ENCODE results near the gene LRRTM3. TPM values are rescaled to one million over a fixed set of nuclear protein-coding genes. Genes with fewer than 3 reads are reported as not detected.

LRRTM3 gene
- total RNA-seq, 2 experiments from 2014 or later: not detected

GRCh38 chr10:66951896-66952295 lies 26.1 kb downstream of the LRRTM3 start:
- CTCF ChIA-PET: no interaction called here
- H3K4me1 ChIP-seq (ENCODE audit: insufficient read depth, low read length): no peaks in the 10 kb centered on the region
- no peaks in the 10 kb centered on the region for H3K9me3 ChIP-seq (ENCODE audit: control insufficient read depth in 1 of 2, insufficient read depth in 1 of 2, low read length in 2 of 2)
- POLR2A ChIA-PET: no interaction called here
- Mint-ChIP-seq H3K27me3 (peaks cover 8% of the 10 kb centered on the region), H3K4me1 (ENCODE audit: low read depth) (no peaks in the 10 kb centered on the region), H3K4me3 (no peak overlapping the region), H3K9me3 (peaks cover 2% of the 10 kb centered on the region), H3K27ac (no peak overlapping the region), H3K36me3 (ENCODE audit: low read depth) (no peaks in the 10 kb centered on the region)
- no peaks in the 10 kb centered on the region for H3K36me3 ChIP-seq (ENCODE audit: insufficient read depth, low read length)
- H3K27ac ChIP-seq (ENCODE audit: low read depth in 1 of 2, low read length in 2 of 2): no peak overlapping the region
- intact Hi-C loops (cut with DNase I, micrococcal nuclease): no loop called here
- no peaks in the 10 kb centered on the region for H3K27me3 ChIP-seq (ENCODE audit: control insufficient read depth in 1 of 2, insufficient read depth in 2 of 2, low read length in 2 of 2)
- no peak for ATAC-seq (ENCODE audit: poor library complexity)
- H3K4me3 ChIP-seq (ENCODE audit: low read length): no peak overlapping the region
- DNase-seq: no peak
- TF ChIP-seq CTCF (IDR thresholded peaks at IDR 0.05): no peak

- CTCF ChIA-PET: no interaction called here
Observed at GRCh38 chr10:66958466-66958865, 32.6 kb downstream of the LRRTM3 start.

GRCh38 chr10:66964946-66965345 lies 39.1 kb downstream of the LRRTM3 start:
- Mint-ChIP-seq H3K4me3 (no peak overlapping the region), H3K36me3 (ENCODE audit: low read depth) (no peaks in the 10 kb centered on the region), H3K27me3 (no peaks in the 10 kb centered on the region), H3K27ac (no peak overlapping the region), H3K9me3 (peaks cover 3% of the 10 kb centered on the region), H3K4me1 (ENCODE audit: low read depth) (no peaks in the 10 kb centered on the region)
- Histone ChIP-seq H3K4me3 (ENCODE audit: low read length) (no peak overlapping the region), H3K27me3 (ENCODE audit: control insufficient read depth in 1 of 2, insufficient read depth in 2 of 2, low read length in 2 of 2) (no peaks in the 10 kb centered on the region), H3K36me3 (ENCODE audit: insufficient read depth, low read length) (no peaks in the 10 kb centered on the region), H3K9me3 (ENCODE audit: control insufficient read depth in 1 of 2, insufficient read depth in 1 of 2, low read length in 2 of 2) (peaks cover 0 to 3% of the 10 kb centered on the region in 2 experiments), H3K4me1 (ENCODE audit: insufficient read depth, low read length) (no peaks in the 10 kb centered on the region), H3K27ac (ENCODE audit: low read depth in 1 of 2, low read length in 2 of 2) (no peak overlapping the region)
- POLR2A ChIA-PET: no interaction called here
- DNase-seq (no peak), ATAC-seq (ENCODE audit: poor library complexity) (no peak)
- TF ChIP-seq CTCF (IDR thresholded peaks at IDR 0.05): no peak
- intact Hi-C loops (cut with DNase I, micrococcal nuclease): no loop called here
- CTCF ChIA-PET: no interaction called here

More at GRCh38 chr10:66958466-66958865, 32.6 kb downstream of the LRRTM3 start:
- no peaks in the 10 kb centered on the region for H3K27me3 ChIP-seq (ENCODE audit: control insufficient read depth in 1 of 2, insufficient read depth in 2 of 2, low read length in 2 of 2)
- Mint-ChIP-seq H3K4me3 (no peak overlapping the region), H3K27me3 (no peaks in the 10 kb centered on the region), H3K4me1 (ENCODE audit: low read depth) (no peaks in the 10 kb centered on the region), H3K36me3 (ENCODE audit: low read depth) (no peaks in the 10 kb centered on the region), H3K27ac (no peak overlapping the region), H3K9me3 (peaks cover 2% of the 10 kb centered on the region)
- no peaks in the 10 kb centered on the region for H3K9me3 ChIP-seq (ENCODE audit: control insufficient read depth in 1 of 2, insufficient read depth in 1 of 2, low read length in 2 of 2)
- intact Hi-C loops (cut with DNase I, micrococcal nuclease): no loop called here
- H3K4me1 ChIP-seq (ENCODE audit: insufficient read depth, low read length): no peaks in the 10 kb centered on the region
- ATAC-seq (ENCODE audit: poor library complexity) (no peak), DNase-seq (no peak)
- no peak overlapping the region for H3K27ac ChIP-seq (ENCODE audit: low read depth in 1 of 2, low read length in 2 of 2)
- POLR2A ChIA-PET: no interaction called here
- no peaks in the 10 kb centered on the region for H3K36me3 ChIP-seq (ENCODE audit: insufficient read depth, low read length)
- H3K4me3 ChIP-seq (ENCODE audit: low read length): no peak overlapping the region
- TF ChIP-seq CTCF (IDR thresholded peaks at IDR 0.05): no peak

Data from CD4-positive, alpha-beta T cell (primary cell).